Stimulated activated CD4-positive, alpha-beta T cell treated with anti-CD3 and anti-CD28 coated beads, Interleukin-4, amount 100 ng/mL, for 48 hours (primary cell): ENCODE data around the gene PRPF19.
"Not testable (repeated sequence)": the region's sequence is repeated elsewhere in the genome, so short reads cannot be mapped to it uniquely, and the experiment has no call there.

Source experiments
- DNase-seq, 2 donors: peaks; one replicate each; pipeline ENCODE4 v3.0.0-alpha.2; 2020; ENCODE audit warnings: low read depth in 2 of 2

The PRPF19 gene

GRCh38 chr11:60923326-60923725, 16.9 kb upstream of the PRPF19 start:
- DNase-seq: no peak

GRCh38 chr11:60922906-60923305, 16.5 kb upstream of the PRPF19 start:
- no peak for DNase-seq

GRCh38 chr11:60921777-60922335, 15.5 kb upstream of the PRPF19 start:
- no peak for DNase-seq

GRCh38 chr11:60921259-60921658, 14.9 kb upstream of the PRPF19 start:
- no peak for DNase-seq

- no peak for DNase-seq
Measured at GRCh38 chr11:60919956-60920355, 13.6 kb upstream of the PRPF19 start.

GRCh38 chr11:60919320-60919719, 12.9 kb upstream of the PRPF19 start:
- DNase-seq: no peak

GRCh38 chr11:60918939-60919265, 12.5 kb upstream of the PRPF19 start:
- DNase-seq: no peak

GRCh38 chr11:60918251-60918938, 12.0 kb upstream of the PRPF19 start:
- no peak for DNase-seq

- no peak for DNase-seq
Measured at GRCh38 chr11:60917267-60917666, 10.9 kb upstream of the PRPF19 start.

- DNase-seq: no peak
Measured at GRCh38 chr11:60916669-60917206, 10.4 kb upstream of the PRPF19 start.

GRCh38 chr11:60915248-60915914, 9.0 kb upstream of the PRPF19 start:
- DNase-seq: peak; percentile 50 to 56

- no peak for DNase-seq
Measured at GRCh38 chr11:60914633-60915247, 8.4 kb upstream of the PRPF19 start.

GRCh38 chr11:60913793-60914632, 7.6 kb upstream of the PRPF19 start, which contains the start of gene TMEM109:
TSS of gene TMEM109 (plus strand) at chr11:60914158. CDS start at chr11:60919694, 5,536 bp downstream.
- peak; percentile 80 to 84 for DNase-seq

- no peak for DNase-seq
Measured at GRCh38 chr11:60912851-60913528, 6.6 kb upstream of the PRPF19 start.

- no peak for DNase-seq
Measured at GRCh38 chr11:60912223-60912850, 6.0 kb upstream of the PRPF19 start.

- no peak for DNase-seq
Measured at GRCh38 chr11:60910711-60911380, 4.5 kb upstream of the PRPF19 start.

- no peak for DNase-seq
Measured at GRCh38 chr11:60910281-60910687, 3.9 kb upstream of the PRPF19 start.

- DNase-seq: not testable (repeated sequence)
Measured at GRCh38 chr11:60909680-60910280, 3.4 kb upstream of the PRPF19 start.

GRCh38 chr11:60908803-60909202, 2.4 kb upstream of the PRPF19 start:
- no peak for DNase-seq
